Measurements from ENCODE around the gene PCDHA4. TPM values are rescaled to one million over a fixed set of nuclear protein-coding genes. Genes with fewer than 3 reads are reported as not detected.
"Not testable (repeated sequence)": the region's sequence is repeated elsewhere in the genome, so short reads cannot be mapped to it uniquely, and the experiment has no call there.

The PCDHA4 gene
- total and polyA plus RNA-seq, 2 donors (not counting 1 experiment from before 2014, with no cell fraction given): not detected

- H2AFZ ChIP-seq (ENCODE audit: insufficient read depth, low read depth, low read length, poor library complexity, severe bottlenecking): no peak overlapping the region
- H3K79me2 ChIP-seq (ENCODE audit: control insufficient read depth, insufficient read depth, low read length): no peaks in the 10 kb centered on the region
- H3K27ac ChIP-seq (ENCODE audit: low read length in 2 of 2): no peak overlapping the region
- peaks cover 3 to 35% (median 32%) of the 10 kb centered on the region in 3 donors for H3K9me3 ChIP-seq (ENCODE audit: control extremely low read depth in 1 of 3, control insufficient read depth in 2 of 3, insufficient read depth in 1 of 3, low read length in 2 of 3)
- intact Hi-C loops (cut with micrococcal nuclease): no loop called here
- CTCF ChIA-PET: no interaction called here
- no peak overlapping the region for H3K9ac ChIP-seq (ENCODE audit: low read length)
- no peaks in the 10 kb centered on the region for H3K4me1 Mint-ChIP-seq
- no peak overlapping the region for H3K4me3 Mint-ChIP-seq
- H3K9me3 Mint-ChIP-seq (ENCODE audit: insufficient read depth): peaks cover 10% of the 10 kb centered on the region
- H3K27me3 Mint-ChIP-seq: peaks cover 14% of the 10 kb centered on the region
- DNase-seq: no peak
- no peak overlapping the region for H3K4me2 ChIP-seq (replicated peaks; ENCODE audit: low read depth, low read length, poor library complexity, severe bottlenecking)
- H3K27ac Mint-ChIP-seq: no peak overlapping the region
- no peaks in the 10 kb centered on the region for H3K4me1 ChIP-seq (ENCODE audit: control insufficient read depth in 2 of 2, insufficient read depth in 2 of 2, low read length in 2 of 2)
- H4K20me1 ChIP-seq (ENCODE audit: control insufficient read depth, insufficient read depth, low read length, poor library complexity, severe bottlenecking): no peaks in the 10 kb centered on the region
- TF ChIP-seq EZH2 (IDR thresholded peaks at IDR 0.05; ENCODE audit: borderline replicate concordance, insufficient read depth, low read depth, low read length, poor library complexity, severe bottlenecking): no peak
- no peak for TF ChIP-seq CTCF (IDR thresholded peaks at IDR 0.05)
- whole genome bisulfite sequencing (ENCODE audit: insufficient coverage): 61% methylated on average over 53 of the region's 53 CpGs
- ATAC-seq (ENCODE audit: low read depth): no peak
- peaks cover 0 to 13% (median 7%) of the 10 kb centered on the region in 4 experiments for H3K27me3 ChIP-seq (replicated peaks in 1 of 4; ENCODE audit: control extremely low read depth in 1 of 4, control insufficient read depth in 3 of 4, insufficient read depth in 4 of 4, low read length in 3 of 4)
- no peak overlapping the region for H3K4me3 ChIP-seq (ENCODE audit: control extremely low read depth in 1 of 5, extremely low read depth in 1 of 5, insufficient read depth in 1 of 5, low read depth in 2 of 5, low read length in 4 of 5)
- POLR2A ChIA-PET: no interaction called here
- H3K36me3 ChIP-seq (replicated peaks in 1 of 2; ENCODE audit: control extremely low read depth in 1 of 2, control insufficient read depth in 1 of 2, extremely low read depth in 1 of 2, insufficient read depth in 2 of 2, low read length in 1 of 2): no peaks in the 10 kb centered on the region
Observed at GRCh38 chr5:140802781-140803271, 4.0 kb upstream of the PCDHA4 start.

GRCh38 chr5:140808241-140808888, 1.5 kb downstream of the PCDHA4 start:
- H3K4me1 ChIP-seq (ENCODE audit: control insufficient read depth in 2 of 2, insufficient read depth in 2 of 2, low read length in 2 of 2); H3K79me2 ChIP-seq (ENCODE audit: control insufficient read depth, insufficient read depth, low read length); H3K27ac ChIP-seq (ENCODE audit: low read length in 2 of 2); H2AFZ ChIP-seq (ENCODE audit: insufficient read depth, low read depth, low read length, poor library complexity, severe bottlenecking); H3K4me1 Mint-ChIP-seq; H3K4me3 ChIP-seq (ENCODE audit: control extremely low read depth in 1 of 5, extremely low read depth in 1 of 5, insufficient read depth in 1 of 5, low read depth in 2 of 5, low read length in 4 of 5); H4K20me1 ChIP-seq (ENCODE audit: control insufficient read depth, insufficient read depth, low read length, poor library complexity, severe bottlenecking); H3K4me3 Mint-ChIP-seq; intact Hi-C loops (cut with micrococcal nuclease); H3K9me3 Mint-ChIP-seq (ENCODE audit: insufficient read depth); ATAC-seq (ENCODE audit: low read depth); CTCF ChIA-PET; H3K9ac ChIP-seq (ENCODE audit: low read length); H3K27ac Mint-ChIP-seq; H3K27me3 Mint-ChIP-seq; H3K36me3 ChIP-seq (replicated peaks in 1 of 2; ENCODE audit: control extremely low read depth in 1 of 2, control insufficient read depth in 1 of 2, extremely low read depth in 1 of 2, insufficient read depth in 2 of 2, low read length in 1 of 2); POLR2A ChIA-PET; H3K4me2 ChIP-seq (replicated peaks; ENCODE audit: low read depth, low read length, poor library complexity, severe bottlenecking); DNase-seq: not testable (repeated sequence)
- Histone ChIP-seq H3K9me3 (ENCODE audit: control extremely low read depth in 1 of 3, control insufficient read depth in 2 of 3, insufficient read depth in 1 of 3, low read length in 2 of 3) (peaks cover 5 to 28% (median 16%) of the 10 kb centered on the region in 3 donors), H3K27me3 (replicated peaks in 1 of 4; ENCODE audit: control extremely low read depth in 1 of 4, control insufficient read depth in 3 of 4, insufficient read depth in 4 of 4, low read length in 3 of 4) (peaks cover 0 to 11% (median 6%) of the 10 kb centered on the region in 4 experiments)
- WGBS (ENCODE audit: insufficient coverage): 73% methylated on average over 62 of the region's 62 CpGs

All from B cell (primary cell).